T-cell (primary cell): ENCODE data around the gene NACA2. TPM values are rescaled to one million over a fixed set of nuclear protein-coding genes. Genes with fewer than 3 reads are reported as not detected.

Experiments used
- ATAC-seq, 4 experiments: fragments of 200-7000 bp in 3 of 4; fragments of 150-1000 bp in 1 of 4; cut with Tn5 transposase; replicated peaks in 1 of 4; 1 replicate in 3 of 4; 2 replicates in 1 of 4; pipeline ENCODE4 v1.10.0; 2021; ENCODE audit warnings: moderate library complexity in 3 of 4, mild to moderate bottlenecking in 2 of 4, moderate number of reproducible peaks in 1 of 4
- CTCF ChIA-PET, 2 donors: fragments of 300-600 bp; sonication (Branson Sonifier 250); formaldehyde crosslinking; loops; one replicate each; lab custom pipeline; 2022; ENCODE audit warnings: antibody characterized with exemption in 2 of 2; lab: Charles Lee
- POLR2A ChIA-PET, 2 donors: fragments of 300-600 bp; sonication (Branson Sonifier 250); formaldehyde crosslinking; loops; one replicate each; lab custom pipeline; 2022; ENCODE audit warnings: antibody characterized with exemption in 2 of 2; lab: Charles Lee
- DNase-seq, 35 experiments: peaks; one replicate each; pipeline versions ENCODE4 v3.0.0 to v3.0.0-alpha.2; 2013 to 2023
- H3K27ac ChIP-seq: one replicate; pipeline ENCODE4 v1.5.1; 2013; ENCODE audit warnings: low read length
- H3K27me3 ChIP-seq, 2 experiments: replicated peaks in 1 of 2; 1 replicate in 1 of 2; 2 replicates in 1 of 2; pipeline versions ENCODE4 v1.6.1 to v1.7.0; 2013; ENCODE audit warnings: low read length in 1 of 2, mixed read lengths in 1 of 2; ENCODE audit not compliant: control insufficient read depth in 2 of 2, insufficient read depth in 2 of 2; ENCODE audit errors: extremely low read depth in 1 of 2
- H3K36me3 ChIP-seq, 2 donors: 1 replicate in 1 of 2; 2 replicates in 1 of 2; pipeline versions ENCODE4 v1.6.1 to v1.7.0; 2013; ENCODE audit warnings: low read length in 1 of 2; ENCODE audit not compliant: control insufficient read depth in 2 of 2, insufficient read depth in 1 of 2; ENCODE audit errors: extremely low read depth in 1 of 2
- H3K4me1 ChIP-seq, 2 experiments: 1 replicate in 1 of 2; 2 replicates in 1 of 2; pipeline versions ENCODE4 v1.6.1 to v1.7.0; 2013; ENCODE audit warnings: low read length in 2 of 2, mixed read lengths in 1 of 2; ENCODE audit not compliant: insufficient read depth in 2 of 2, control insufficient read depth in 1 of 2; ENCODE audit errors: extremely low read depth in 1 of 2
- H3K4me3 ChIP-seq, 2 donors: 1 replicate in 1 of 2; 2 replicates in 1 of 2; pipeline versions ENCODE4 v1.5.1 to v1.7.0; 2013; ENCODE audit warnings: mild to moderate bottlenecking in 2 of 2, low read length in 1 of 2, moderate library complexity in 1 of 2; ENCODE audit not compliant: control insufficient read depth in 1 of 2; ENCODE audit errors: extremely low read depth in 1 of 2
- H3K9me3 ChIP-seq: 2 replicates; pipeline ENCODE4 v1.7.0; 2013
- H3K27ac Mint-ChIP-seq, 2 donors: one replicate each; pipeline ENCODE4 v1.8.0; 2020 to 2021; ENCODE audit warnings: mild to moderate bottlenecking in 2 of 2, mixed read lengths in 2 of 2
- H3K27me3 Mint-ChIP-seq, 2 donors: one replicate each; pipeline ENCODE4 v1.8.0; 2021 to 2022; ENCODE audit warnings: mixed read lengths in 2 of 2
- H3K36me3 Mint-ChIP-seq: one replicate; pipeline ENCODE4 v1.8.0; 2021; ENCODE audit warnings: mixed read lengths
- H3K4me1 Mint-ChIP-seq, 3 donors: one replicate each; pipeline ENCODE4 v1.8.0; 2020 to 2022; ENCODE audit warnings: mixed read lengths in 3 of 3, mild to moderate bottlenecking in 1 of 3
- H3K4me3 Mint-ChIP-seq, 3 donors: one replicate each; pipeline ENCODE4 v1.8.0; 2020 to 2022; ENCODE audit warnings: mild to moderate bottlenecking in 3 of 3, mixed read lengths in 3 of 3, moderate library complexity in 3 of 3
- H3K9me3 Mint-ChIP-seq, 3 donors: one replicate each; pipeline ENCODE4 v1.8.0; 2020 to 2022; ENCODE audit warnings: mixed read lengths in 3 of 3
- WGBS: methylation state at CpG from one replicate; pipeline ENCODE4 v1.1.5; 2013; ENCODE audit warnings: missing lambda C conversion rate; ENCODE audit not compliant: insufficient coverage; 5-methylcytosine and 5-hydroxymethylcytosine counted together
- total RNA-seq, 35 experiments: library from RNA in 6 of 35; stranded (reverse) in 6 of 35; fragments of 120-200 nt in 1 of 35; gene quantifications; one replicate each; pipeline versions ENCODE4 v1.2.1 to v1.2.4 and lab custom pipeline; 2013 to 2026

The NACA2 gene
- total RNA-seq, 5 donors from 2014 or later (not counting 1 experiment from before 2014, with no cell fraction given), result not detected

DNA sequence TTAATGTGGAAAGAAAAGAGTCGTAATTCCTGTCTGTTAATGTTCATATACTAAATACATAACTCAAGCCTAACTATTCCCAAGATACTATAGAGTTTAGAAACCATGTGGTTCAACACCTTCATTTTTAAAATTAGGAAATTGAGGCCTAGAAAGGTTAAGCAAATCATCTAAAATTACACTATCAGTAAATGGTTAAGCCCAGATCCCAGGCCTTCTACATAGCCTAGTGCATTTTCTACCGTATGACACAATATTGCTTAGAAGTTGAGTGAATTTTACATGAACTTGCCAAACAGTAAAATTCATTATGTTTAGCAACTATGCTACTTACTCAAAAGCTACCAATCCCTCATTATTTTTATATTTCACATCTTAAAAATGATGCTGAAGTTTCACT lies 6.8 kb downstream of the NACA2 start:
- Histone ChIP-seq H3K4me1 (no peaks in the 10 kb centered on the region), H3K27ac (no peak overlapping the region), H3K9me3 (no peaks in the 10 kb centered on the region), H3K27me3 (no peaks in the 10 kb centered on the region), H3K4me3 (no peak overlapping the region), H3K36me3 (no peaks in the 10 kb centered on the region)
- no peaks in the 10 kb centered on the region for H3K36me3 Mint-ChIP-seq
- WGBS, result no CpG with 5 or more reads among the region's 2 CpGs
- CTCF ChIA-PET, result no interaction called here
- no peak overlapping the region for H3K27ac Mint-ChIP-seq
- DNase-seq, result no peak
- H3K27me3 Mint-ChIP-seq, result peaks cover 17 to 21% of the 10 kb centered on the region in 2 donors
- H3K9me3 Mint-ChIP-seq, result no peaks in the 10 kb centered on the region
- H3K4me3 Mint-ChIP-seq, result no peak overlapping the region
- no peaks in the 10 kb centered on the region for H3K4me1 Mint-ChIP-seq
- no peak for ATAC-seq
- POLR2A ChIA-PET, result no interaction called here

DNA sequence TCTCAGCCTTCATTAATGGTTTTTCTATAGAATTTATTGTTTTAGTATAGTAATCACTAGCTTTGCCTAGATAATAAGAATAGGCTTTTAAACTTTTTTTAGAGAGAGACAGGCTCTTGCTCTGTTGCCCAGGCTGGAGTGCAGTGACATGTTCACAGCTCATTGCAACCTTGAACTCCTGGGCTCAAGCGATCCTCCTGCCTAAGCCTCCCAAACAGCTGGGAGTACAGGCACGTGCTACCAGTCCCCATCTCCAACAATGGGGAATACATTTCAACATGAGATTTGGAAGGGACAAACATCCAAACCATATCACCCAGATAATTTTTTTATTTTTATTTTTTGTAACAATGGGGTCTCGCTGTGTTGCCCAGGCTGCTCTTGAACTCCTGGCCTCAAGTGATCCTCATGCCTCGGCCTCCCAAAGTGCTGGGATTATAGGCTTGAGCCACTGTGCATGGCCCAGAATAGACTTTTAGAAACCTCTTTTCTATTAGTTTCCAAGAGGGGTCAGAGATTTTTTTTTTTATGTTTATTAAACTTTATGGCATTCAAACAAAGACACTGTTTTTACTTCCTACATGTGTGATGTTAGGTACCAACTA lies 7.3 kb downstream of the NACA2 start:
- Histone ChIP-seq H3K9me3 (no peaks in the 10 kb centered on the region), H3K27me3 (no peaks in the 10 kb centered on the region), H3K27ac (no peak overlapping the region), H3K4me3 (no peak overlapping the region), H3K4me1 (no peaks in the 10 kb centered on the region), H3K36me3 (no peaks in the 10 kb centered on the region)
- no peaks in the 10 kb centered on the region for H3K4me1 Mint-ChIP-seq
- H3K27ac Mint-ChIP-seq, result no peak overlapping the region
- no peak for ATAC-seq
- no peak overlapping the region for H3K4me3 Mint-ChIP-seq
- POLR2A ChIA-PET, result no interaction called here
- no peaks in the 10 kb centered on the region for H3K9me3 Mint-ChIP-seq
- H3K27me3 Mint-ChIP-seq, result peaks cover 17 to 22% of the 10 kb centered on the region in 2 donors
- CTCF ChIA-PET, result interaction anchor here in 1 of 2 donors (0.6 kb wide), 1 partner anchor 718 kb away, joined by 3 read pairs; no protein-coding TSS in a partner anchor
- 100% methylated on average over 2 of the region's 4 CpGs for WGBS
- no peaks in the 10 kb centered on the region for H3K36me3 Mint-ChIP-seq
- DNase-seq, result no peak

DNA sequence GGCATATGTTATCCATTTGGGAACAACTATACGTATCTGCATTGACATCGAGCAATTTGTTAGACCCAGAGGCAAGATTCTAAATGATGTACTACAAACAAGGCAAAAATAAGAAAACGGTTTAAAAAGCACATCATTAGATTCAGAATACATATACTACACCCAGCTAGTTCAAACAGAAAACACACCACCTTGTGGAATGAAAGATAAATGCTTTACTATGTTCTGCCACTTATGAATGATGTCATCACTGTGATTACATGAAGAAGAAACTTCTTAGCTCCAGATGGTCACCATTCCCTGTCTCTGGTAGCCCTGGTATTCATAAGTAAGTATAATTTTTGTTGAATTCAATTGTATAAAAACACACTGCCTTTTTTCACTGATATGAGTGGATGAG lies 7.8 kb downstream of the NACA2 start:
- no peaks in the 10 kb centered on the region for H3K4me1 ChIP-seq
- peaks cover 18 to 27% of the 10 kb centered on the region in 2 donors for H3K27me3 Mint-ChIP-seq
- CTCF ChIA-PET, result interaction anchor here in 1 of 2 donors (0.5 to 0.7 kb wide), 3 partner anchors 130 to 863 kb away, joined by 3 read pairs; no protein-coding TSS in a partner anchor
- H3K27ac Mint-ChIP-seq, result no peak overlapping the region
- ATAC-seq (no peak), DNase-seq (peak in 1 of 35 experiments; percentile 6)
- no peaks in the 10 kb centered on the region for H3K27me3 ChIP-seq
- H3K9me3 Mint-ChIP-seq, result no peaks in the 10 kb centered on the region
- no peak overlapping the region for H3K4me3 ChIP-seq
- H3K36me3 ChIP-seq, result no peaks in the 10 kb centered on the region
- H3K36me3 Mint-ChIP-seq, result no peaks in the 10 kb centered on the region
- POLR2A ChIA-PET, result no interaction called here
- no CpG with 5 or more reads among the region's 3 CpGs for WGBS
- no peaks in the 10 kb centered on the region for H3K4me1 Mint-ChIP-seq
- H3K9me3 ChIP-seq, result no peaks in the 10 kb centered on the region
- H3K27ac ChIP-seq, result no peak overlapping the region
- H3K4me3 Mint-ChIP-seq, result no peak overlapping the region

DNA sequence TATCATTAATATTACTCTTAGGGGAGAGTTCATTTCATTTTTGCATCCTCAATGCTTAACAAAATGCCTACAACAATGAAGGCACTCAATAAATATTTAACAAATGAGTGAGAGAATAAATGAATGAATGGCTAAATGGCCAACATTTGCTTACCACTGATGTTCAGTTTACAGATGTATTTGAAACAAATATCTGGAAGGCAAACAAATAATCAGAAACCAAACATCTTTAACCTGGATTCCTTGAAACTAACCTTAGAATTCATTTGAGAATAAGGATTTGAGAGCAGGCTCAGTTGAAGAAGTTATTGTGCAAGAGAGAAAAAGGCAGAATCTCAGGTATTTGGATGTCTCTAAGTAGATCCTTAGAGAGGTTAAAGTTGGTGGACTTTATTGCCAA lies 8.4 kb downstream of the NACA2 start:
- Mint-ChIP-seq H3K4me3 (no peak overlapping the region), H3K27ac (no peak overlapping the region), H3K36me3 (no peaks in the 10 kb centered on the region), H3K9me3 (no peaks in the 10 kb centered on the region), H3K27me3 (peaks cover 25 to 31% of the 10 kb centered on the region in 2 donors), H3K4me1 (no peaks in the 10 kb centered on the region)
- no peaks in the 10 kb centered on the region for H3K9me3 ChIP-seq
- H3K36me3 ChIP-seq, result no peaks in the 10 kb centered on the region
- DNase-seq (no peak), ATAC-seq (no peak)
- CTCF ChIA-PET, result interaction anchor here in 1 of 2 donors (0.7 kb wide), 1 partner anchor 862 kb away, joined by 3 read pairs; no protein-coding TSS in a partner anchor
- no peak overlapping the region for H3K4me3 ChIP-seq
- no peaks in the 10 kb centered on the region for H3K4me1 ChIP-seq
- H3K27me3 ChIP-seq, result no peaks in the 10 kb centered on the region
- no peak overlapping the region for H3K27ac ChIP-seq
- POLR2A ChIA-PET, result no interaction called here

DNA sequence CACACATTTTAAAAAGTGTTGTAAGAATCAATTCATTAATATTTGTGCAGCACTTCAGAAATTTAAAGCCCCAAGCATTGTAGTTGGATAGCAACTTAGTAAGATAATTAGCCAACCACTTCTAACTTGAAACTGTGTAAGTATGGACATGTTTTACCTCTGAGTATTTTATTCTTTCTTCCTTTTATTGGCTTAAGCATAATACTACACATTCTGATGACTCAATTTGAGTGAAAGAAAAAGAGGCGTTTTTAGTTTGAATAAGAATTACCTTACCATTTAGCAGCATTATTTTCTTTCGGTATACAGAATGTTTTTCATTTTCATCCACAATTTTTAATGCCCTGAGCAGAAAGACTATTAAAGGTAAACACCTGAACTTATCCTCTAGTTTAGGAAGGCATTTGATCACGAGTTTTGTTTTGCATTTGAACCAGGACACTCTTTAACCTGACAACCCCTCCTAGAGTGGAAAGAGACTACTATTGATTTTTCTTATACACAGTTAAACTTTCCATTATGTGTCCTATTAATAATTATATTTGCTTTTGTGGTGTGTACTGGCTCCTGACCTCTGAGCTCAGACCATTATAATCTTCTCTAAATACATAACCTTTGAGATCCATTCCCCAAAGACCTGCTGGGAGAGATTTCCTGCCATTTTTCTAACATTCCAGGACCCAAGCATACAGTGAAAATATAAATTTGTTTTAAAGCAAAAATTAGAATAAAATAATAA lies 9.2 kb downstream of the NACA2 start:
- Mint-ChIP-seq H3K4me1 (no peaks in the 10 kb centered on the region), H3K9me3 (no peaks in the 10 kb centered on the region), H3K27me3 (peaks cover 25 to 31% of the 10 kb centered on the region in 2 donors), H3K27ac (no peak overlapping the region), H3K4me3 (no peak overlapping the region), H3K36me3 (no peaks in the 10 kb centered on the region)
- Histone ChIP-seq H3K36me3 (no peaks in the 10 kb centered on the region), H3K4me3 (no peak overlapping the region), H3K27ac (no peak overlapping the region), H3K9me3 (no peaks in the 10 kb centered on the region), H3K27me3 (no peaks in the 10 kb centered on the region), H3K4me1 (no peaks in the 10 kb centered on the region)
- ChIA-PET CTCF (no interaction called here), POLR2A (interaction anchor here in 1 of 2 donors (0.6 kb wide), 1 partner anchor 268 kb away, joined by 4 read pairs; no protein-coding TSS in a partner anchor)
- no peak for ATAC-seq
- DNase-seq, result no peak
- no CpG with 5 or more reads among the region's 3 CpGs for WGBS

DNA sequence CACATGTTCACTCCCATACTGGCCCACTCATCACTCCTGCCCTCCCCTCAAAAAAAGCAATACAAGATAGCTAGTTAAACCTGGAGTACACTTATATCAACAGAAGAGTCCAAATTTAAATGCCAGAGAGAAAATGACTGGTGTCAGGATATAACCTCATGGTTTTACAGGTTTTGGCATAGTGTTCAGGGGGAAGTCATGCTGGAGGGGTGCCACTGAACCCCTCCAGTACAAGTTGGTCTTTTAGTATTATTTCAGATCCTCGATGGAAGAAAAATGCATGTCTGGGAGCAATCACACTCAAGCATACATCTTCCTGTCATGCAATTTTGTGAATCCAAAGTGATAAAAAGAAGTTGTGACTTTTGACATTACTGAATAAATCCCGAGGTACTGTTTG lies 10.5 kb downstream of the NACA2 start:
- Histone ChIP-seq H3K36me3 (no peaks in the 10 kb centered on the region), H3K4me1 (no peaks in the 10 kb centered on the region), H3K4me3 (no peak overlapping the region), H3K27me3 (no peaks in the 10 kb centered on the region), H3K27ac (no peak overlapping the region), H3K9me3 (no peaks in the 10 kb centered on the region)
- Mint-ChIP-seq H3K27ac (no peak overlapping the region), H3K4me3 (no peak overlapping the region), H3K27me3 (peaks cover 28 to 35% of the 10 kb centered on the region in 2 donors), H3K4me1 (no peaks in the 10 kb centered on the region), H3K9me3 (no peaks in the 10 kb centered on the region), H3K36me3 (no peaks in the 10 kb centered on the region)
- no peak for DNase-seq
- POLR2A ChIA-PET, result no interaction called here
- WGBS, result no CpG with 5 or more reads among the region's 2 CpGs
- no peak for ATAC-seq
- CTCF ChIA-PET, result interaction anchor here in 1 of 2 donors (0.6 kb wide), 1 partner anchor 652 kb away, joined by 3 read pairs; no protein-coding TSS in a partner anchor
